Smooth muscle cell (in vitro differentiated cells): Measurements from ENCODE around the gene CACNA1C. TPM values are rescaled to one million over a fixed set of nuclear protein-coding genes. Genes with fewer than 3 reads are reported as not detected.

Experiments used
- DNase-seq: peaks from one replicate; lab custom pipeline; 2025; ENCODE audit not compliant: unreplicated experiment; lab: John Stamatoyannopoulos, UW
- H2AFZ ChIP-seq: fragments of 200-600 bp; sonication (generic); 2 replicates; pipeline ENCODE4 v1.6.0; 2016; ENCODE audit warnings: antibody characterized with exemption, low read depth, mild to moderate bottlenecking
- H3F3A ChIP-seq: fragments of 200-600 bp; sonication (generic); 2 replicates; pipeline ENCODE4 v1.6.0; 2017; ENCODE audit warnings: antibody characterized with exemption, low read depth
- H3K27ac ChIP-seq: fragments of 200-600 bp; sonication (generic); 2 replicates; pipeline ENCODE4 v1.5.1; 2016; ENCODE audit warnings: low read depth, mild to moderate bottlenecking
- H3K27me3 ChIP-seq: fragments of 200-600 bp; sonication (generic); 2 replicates; pipeline ENCODE4 v1.6.1; 2016; ENCODE audit warnings: low read depth, mild to moderate bottlenecking
- H3K36me3 ChIP-seq: fragments of 200-600 bp; sonication (generic); 2 replicates; pipeline ENCODE4 v1.5.1; 2016; ENCODE audit warnings: low read depth
- H3K4me1 ChIP-seq: fragments of 200-600 bp; sonication (generic); 2 replicates; pipeline ENCODE4 v1.5.1; 2016; ENCODE audit warnings: low read depth
- H3K4me2 ChIP-seq: fragments of 200-600 bp; sonication (generic); 2 replicates; pipeline ENCODE4 v1.6.0; 2016; ENCODE audit warnings: mild to moderate bottlenecking
- H3K4me3 ChIP-seq: fragments of 200-600 bp; sonication (generic); 2 replicates; pipeline ENCODE4 v1.5.1; 2016; ENCODE audit warnings: mild to moderate bottlenecking
- H3K79me2 ChIP-seq: fragments of 200-600 bp; sonication (generic); 2 replicates; pipeline ENCODE4 v1.6.0; 2016; ENCODE audit warnings: low read depth, mild to moderate bottlenecking
- H3K9ac ChIP-seq: fragments of 200-600 bp; sonication (generic); 2 replicates; pipeline ENCODE4 v1.6.0; 2016; ENCODE audit warnings: low read depth
- H3K9me3 ChIP-seq: fragments of 200-600 bp; sonication (generic); replicated peaks from 2 replicates; pipeline ENCODE4 v1.5.1; 2016; ENCODE audit warnings: low read depth
- H4K20me1 ChIP-seq: fragments of 200-600 bp; sonication (generic); 2 replicates; pipeline ENCODE4 v1.6.0; 2016; ENCODE audit warnings: low read depth
- WGBS: methylation state at CpG from one replicate; pipeline ENCODE4 v1.1.7; 2016; ENCODE audit warnings: low lambda C conversion rate; 5-methylcytosine and 5-hydroxymethylcytosine counted together
- polyA plus RNA-seq: library from polyadenylated mRNA; unstranded; fragments of >200 nt; fragmentation: Nextera tagmentation; extraction: Ambion mirVana; gene quantifications from 2 replicates; pipeline ENCODE4 v1.2.1, GENCODE V29; 2016
- total RNA-seq: library from RNA; depleted of rRNA; stranded (reverse); fragments of >200 nt; gene quantifications from 2 replicates; pipeline ENCODE4 v1.2.3, GENCODE V29; 2014
- TF ChIP-seq, protein P1 (sequence below): fragments of 200-600 bp; sonication (generic); IDR thresholded peaks from 2 replicates; pipeline ENCODE4 v1.5.1; 2017; ENCODE audit warnings: borderline replicate concordance, mild to moderate bottlenecking, antibody characterized with exemption; ENCODE audit not compliant: insufficient read depth, poor library complexity, severe bottlenecking

Gene CACNA1C
- total and polyA plus RNA-seq, 2 experiments from 2014 or later, result 1.6 to 4.5 TPM

DNA sequence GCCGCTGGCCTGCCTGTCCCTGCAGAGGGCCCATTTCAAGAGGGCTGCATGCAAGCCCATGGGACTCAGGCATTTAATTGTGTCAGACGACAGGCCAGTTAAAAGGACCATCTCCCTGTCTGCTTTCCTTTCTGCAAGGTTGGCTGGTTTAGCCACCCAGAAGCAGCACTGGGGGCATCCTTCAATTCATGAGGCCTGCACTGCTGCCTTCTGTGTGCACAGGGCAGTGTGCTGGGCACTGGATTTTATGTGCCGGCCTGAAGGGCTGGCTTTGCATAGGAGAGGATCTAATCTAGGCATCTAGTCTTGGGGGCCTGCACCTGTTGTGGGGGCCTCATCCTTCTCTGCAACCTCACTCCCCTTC is 627.9 kb downstream of the CACNA1C start:
- no peaks in the 10 kb centered on the region for H3K79me2 ChIP-seq
- no peaks in the 10 kb centered on the region for H3K27me3 ChIP-seq
- H3K9me3 ChIP-seq, result no peaks in the 10 kb centered on the region
- H3K4me1 ChIP-seq, result no peaks in the 10 kb centered on the region
- WGBS, result 88% methylated on average over 3 of the region's 3 CpGs
- H3K4me3 ChIP-seq, result no peak overlapping the region
- no peaks in the 10 kb centered on the region for H4K20me1 ChIP-seq
- H2AFZ ChIP-seq, result no peak overlapping the region
- H3K4me2 ChIP-seq, result no peak overlapping the region
- no peak overlapping the region for H3K9ac ChIP-seq
- H3F3A ChIP-seq, result no peaks in the 10 kb centered on the region
- no peaks in the 10 kb centered on the region for H3K36me3 ChIP-seq
- no peak for DNase-seq
- H3K27ac ChIP-seq, result no peak overlapping the region
- TF ChIP-seq, protein P1, sequence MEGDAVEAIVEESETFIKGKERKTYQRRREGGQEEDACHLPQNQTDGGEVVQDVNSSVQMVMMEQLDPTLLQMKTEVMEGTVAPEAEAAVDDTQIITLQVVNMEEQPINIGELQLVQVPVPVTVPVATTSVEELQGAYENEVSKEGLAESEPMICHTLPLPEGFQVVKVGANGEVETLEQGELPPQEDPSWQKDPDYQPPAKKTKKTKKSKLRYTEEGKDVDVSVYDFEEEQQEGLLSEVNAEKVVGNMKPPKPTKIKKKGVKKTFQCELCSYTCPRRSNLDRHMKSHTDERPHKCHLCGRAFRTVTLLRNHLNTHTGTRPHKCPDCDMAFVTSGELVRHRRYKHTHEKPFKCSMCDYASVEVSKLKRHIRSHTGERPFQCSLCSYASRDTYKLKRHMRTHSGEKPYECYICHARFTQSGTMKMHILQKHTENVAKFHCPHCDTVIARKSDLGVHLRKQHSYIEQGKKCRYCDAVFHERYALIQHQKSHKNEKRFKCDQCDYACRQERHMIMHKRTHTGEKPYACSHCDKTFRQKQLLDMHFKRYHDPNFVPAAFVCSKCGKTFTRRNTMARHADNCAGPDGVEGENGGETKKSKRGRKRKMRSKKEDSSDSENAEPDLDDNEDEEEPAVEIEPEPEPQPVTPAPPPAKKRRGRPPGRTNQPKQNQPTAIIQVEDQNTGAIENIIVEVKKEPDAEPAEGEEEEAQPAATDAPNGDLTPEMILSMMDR, result no peak

DNA sequence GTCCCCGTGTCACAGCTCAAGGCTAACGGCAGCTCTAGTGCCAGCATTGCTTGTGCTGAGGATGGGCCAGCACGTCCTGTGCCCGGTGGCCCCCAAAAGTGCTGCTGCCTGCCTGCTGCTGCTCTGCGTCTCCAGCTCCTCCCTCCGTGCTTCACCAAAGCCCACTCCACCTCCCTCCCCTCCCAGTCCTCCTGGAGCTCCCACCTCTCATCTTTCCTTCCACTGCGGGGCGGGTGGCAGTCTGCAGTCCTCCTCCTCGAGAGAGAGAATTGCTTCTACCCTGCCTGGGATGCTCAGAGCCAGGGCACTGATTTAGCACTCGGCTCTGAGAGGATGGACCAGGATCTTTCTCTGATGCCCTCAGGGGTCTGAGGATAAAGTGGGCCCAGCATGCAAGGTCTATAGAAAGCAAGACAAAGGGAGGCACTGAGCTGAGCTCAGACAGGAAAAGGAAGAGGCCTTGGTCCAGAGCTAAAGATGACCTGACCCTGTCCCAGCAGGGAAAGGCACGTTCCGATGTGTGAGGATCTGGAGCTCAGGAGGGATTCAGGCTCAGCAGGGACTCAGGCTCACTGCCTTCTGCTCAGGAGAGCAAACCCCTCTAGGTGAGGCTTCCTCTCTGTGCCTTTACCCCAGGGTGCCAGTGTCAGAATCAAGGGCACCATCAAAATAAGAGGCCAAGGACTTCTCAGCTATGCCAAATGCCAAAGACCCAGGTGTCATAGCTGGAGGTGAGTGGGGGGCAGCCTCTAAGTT is 628.8 kb downstream of the CACNA1C start:
- H3K9me3 ChIP-seq, result no peaks in the 10 kb centered on the region
- no peak overlapping the region for H3K27ac ChIP-seq
- no peak overlapping the region for H3K9ac ChIP-seq
- no peaks in the 10 kb centered on the region for H3K36me3 ChIP-seq
- H4K20me1 ChIP-seq, result no peaks in the 10 kb centered on the region
- TF ChIP-seq, protein P1, result no peak
- no peak overlapping the region for H2AFZ ChIP-seq
- 74% methylated on average over 10 of the region's 12 CpGs for WGBS
- H3K4me3 ChIP-seq, result no peak overlapping the region
- H3F3A ChIP-seq, result no peaks in the 10 kb centered on the region
- H3K4me1 ChIP-seq, result no peaks in the 10 kb centered on the region
- no peaks in the 10 kb centered on the region for H3K79me2 ChIP-seq
- H3K27me3 ChIP-seq, result no peaks in the 10 kb centered on the region
- DNase-seq, result no peak
- no peak overlapping the region for H3K4me2 ChIP-seq

DNA sequence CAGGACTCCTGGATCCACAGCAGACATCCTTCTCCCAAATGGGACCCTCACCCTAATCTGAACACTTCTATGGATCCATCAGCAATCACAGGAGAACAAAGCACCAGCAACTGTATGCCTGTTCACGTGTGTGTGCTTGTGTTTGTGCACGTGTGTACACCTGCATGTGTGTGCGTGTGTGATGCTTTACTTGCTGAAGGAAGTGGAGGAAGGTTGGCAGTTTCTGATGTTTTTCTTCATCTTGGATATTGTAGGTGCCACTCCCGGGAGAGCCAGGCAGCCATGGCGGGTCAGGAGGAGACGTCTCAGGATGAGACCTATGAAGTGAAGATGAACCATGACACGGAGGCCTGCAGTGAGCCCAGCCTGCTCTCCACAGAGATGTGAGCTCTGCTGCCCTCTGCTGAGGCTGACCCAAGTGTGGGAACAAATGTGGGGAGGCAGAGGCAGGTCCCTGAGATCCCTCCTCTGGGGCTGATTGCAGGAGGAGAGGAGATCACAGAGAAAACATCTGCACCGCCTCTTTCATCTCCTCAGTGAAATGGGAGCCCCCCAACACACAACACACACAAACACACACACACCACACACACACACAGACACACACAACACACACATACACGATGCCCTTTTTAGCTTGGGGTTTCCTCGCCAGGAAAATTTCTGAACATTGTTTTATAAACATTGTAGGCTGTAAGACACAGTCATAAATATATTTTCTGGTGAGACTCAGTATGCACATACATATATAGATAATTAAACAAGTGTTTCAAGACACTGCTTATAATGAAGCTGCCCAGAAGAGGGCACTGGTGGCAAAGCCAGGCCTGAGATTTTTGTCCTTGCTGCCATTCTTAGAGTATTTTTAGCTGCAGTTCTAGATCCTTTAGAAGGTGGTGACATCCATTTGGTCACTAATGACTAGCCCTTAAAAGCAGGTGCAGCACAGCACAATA is 629.8 kb downstream of the CACNA1C start:
- H3K27ac ChIP-seq, result no peak overlapping the region
- no peak overlapping the region for H2AFZ ChIP-seq
- TF ChIP-seq, protein P1, result peak; percentile 49
- no peak overlapping the region for H3K9ac ChIP-seq
- WGBS, result 84% methylated on average over 10 of the region's 10 CpGs
- no peaks in the 10 kb centered on the region for H3K27me3 ChIP-seq
- H3K4me1 ChIP-seq, result no peaks in the 10 kb centered on the region
- no peaks in the 10 kb centered on the region for H3K9me3 ChIP-seq
- H4K20me1 ChIP-seq, result no peaks in the 10 kb centered on the region
- H3K79me2 ChIP-seq, result no peaks in the 10 kb centered on the region
- no peak overlapping the region for H3K4me3 ChIP-seq
- no peaks in the 10 kb centered on the region for H3F3A ChIP-seq
- DNase-seq, result no peak
- no peaks in the 10 kb centered on the region for H3K36me3 ChIP-seq
- no peak overlapping the region for H3K4me2 ChIP-seq
